Ovary (tissue), 9 donors: ENCODE results near the gene TAF12. TPM values are rescaled to one million over a fixed set of nuclear protein-coding genes. Genes with fewer than 3 reads are reported as not detected.
"Not testable (repeated sequence)": the region's sequence is repeated elsewhere in the genome, so short reads cannot be mapped to it uniquely, and the experiment has no call there.

Experiments
- DNase-seq, 5 donors: peaks; one replicate each; pipeline ENCODE4 v3.0.0-alpha.2; 2019 to 2020
- H3K27ac ChIP-seq, 2 donors: fragments of 200-600 bp; one replicate each; pipeline versions ENCODE4 v1.5.1 to v1.8.0; 2019 to 2022
- H3K27me3 ChIP-seq: fragments of 200-600 bp; one replicate; pipeline ENCODE4 v1.8.0; 2022
- H3K36me3 ChIP-seq: fragments of 200-600 bp; sonication (generic); one replicate; pipeline ENCODE4 v1.5.1; 2019
- H3K4me1 ChIP-seq: one replicate; pipeline ENCODE4 v1.8.1; 2013; ENCODE audit warnings: mild to moderate bottlenecking, moderate library complexity; ENCODE audit not compliant: insufficient read depth
- H3K4me3 ChIP-seq: fragments of 200-600 bp; sonication (generic); one replicate; pipeline ENCODE4 v1.5.1; 2017
- H3K9me3 ChIP-seq, 2 donors: fragments of 200-600 bp in 1 of 2; sonication (generic) in 1 of 2; one replicate each; pipeline versions ENCODE4 v1.5.1 to v1.8.1; 2013 to 2019; ENCODE audit warnings: mild to moderate bottlenecking in 1 of 2, moderate library complexity in 1 of 2
- EP300 ChIP-seq: sonication (generic); formaldehyde crosslinking; IDR thresholded peaks from one replicate; pipeline ENCODE4 v1.6.1; 2017; ENCODE audit warnings: antibody characterized with exemption
- POLR2A ChIP-seq: fragments of 450-650 bp; IDR thresholded peaks from one replicate; pipeline ENCODE4 v1.6.1; 2017; ENCODE audit warnings: antibody characterized with exemption, mild to moderate bottlenecking, moderate library complexity
- WGBS, 3 donors: extraction: QIAGEN DNeasy Blood & Tissue Kit in 1 of 3; methylation state at CpG; one replicate each; pipeline versions ENCODE4 v1.1.5 to v1.1.7; 2013 to 2017; 5-methylcytosine and 5-hydroxymethylcytosine counted together
- intact Hi-C, 4 donors: fragments of 100-400 bp; cut with DNase I; formaldehyde crosslinking; loops; one replicate each; pipeline versions ENCODE4 v1.11.0 to v1.15.1; 2022 to 2023
- polyA plus RNA-seq, 2 donors: library from polyadenylated mRNA; stranded (reverse); fragments of 200-250 nt in 1 of 2; fragments of 350-450 nt in 1 of 2; fragmentation: Illumina TruSeq in 1 of 2; extraction: RNeasy Lipid Tissue Mini Kit (QIAGEN cat#74804) in 1 of 2; gene quantifications; one replicate each; pipeline ENCODE4 v1.2.3, GENCODE V29; 2013 to 2014
- total RNA-seq, 7 donors: library from RNA; depleted of rRNA in 2 of 7; stranded (reverse); fragments of >200 nt in 2 of 7; fragmentation: NEBNext Ultra II Directional in 3 of 7; extraction: Animal tissue kit (Norgen Biotek cat#: 25700) in 3 of 7; gene quantifications; one replicate each; pipeline versions ENCODE4 v1.1.0 to v1.2.4, GENCODE V29; 2016 to 2023
- TF ChIP-seq, protein P1 (sequence below), 3 donors: fragments of 450-650 bp in 2 of 3; fragments of 200-600 bp in 1 of 3; IDR thresholded peaks; one replicate each; pipeline versions ENCODE4 v1.5.1 to v1.8.0; 2016 to 2022; ENCODE audit warnings: antibody characterized with exemption in 3 of 3, mild to moderate bottlenecking in 1 of 3
- donor health status: DM: no; HTN: no; CAD: no; lungs with moderate emphysema.
- donor health status: DM: no; HTN: no; CAD: no.
- donor health status: Bipolar disorder and iron deficiency.
- donor health status: DM: yes; HTN: yes; CAD: no.
- donor health status: DM: no; HTN: no; CAD: no.
- donor health status: DM: yes; HTN: yes; CAD: no.

TAF12 gene
- total and polyA plus RNA-seq, 9 donors: 15.4 to 39.4 (median 21.4) TPM

DNA sequence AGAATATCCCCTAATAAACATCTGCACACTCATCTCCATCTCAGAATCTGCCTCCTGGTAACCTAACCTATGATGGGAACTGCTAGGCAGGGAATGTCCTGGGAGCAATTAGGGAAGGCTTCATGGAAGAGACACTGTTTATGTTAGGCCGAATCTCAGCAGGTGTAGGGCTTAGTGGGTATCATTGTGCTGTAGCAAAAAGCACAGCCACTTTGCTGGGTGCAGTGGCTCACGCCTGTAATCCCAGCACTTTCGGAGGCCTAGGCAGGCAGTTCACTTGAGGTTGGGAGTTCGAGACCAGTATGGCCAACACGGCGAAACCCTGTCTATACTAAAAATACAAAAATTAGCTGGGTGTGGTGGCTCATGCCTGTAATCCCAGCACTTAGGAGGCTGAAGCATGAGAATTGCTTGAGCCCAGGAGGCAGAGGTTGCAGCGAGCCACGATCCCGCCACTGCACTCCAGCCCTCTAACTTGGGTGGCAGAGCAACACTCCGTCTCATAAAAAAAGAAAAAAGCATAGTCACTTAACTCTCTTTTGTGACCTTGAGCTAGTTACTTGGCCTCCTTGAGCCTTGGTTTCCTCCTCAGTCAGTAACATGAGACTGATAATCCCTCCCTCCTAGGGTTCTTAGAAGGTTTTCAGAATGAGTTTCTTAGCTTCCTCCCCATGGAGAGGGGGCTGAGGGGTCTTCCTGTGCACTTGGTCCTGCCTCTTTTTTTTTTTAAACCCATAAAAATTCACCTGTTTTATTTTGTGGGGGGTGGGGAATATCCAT is 47.3 kb downstream of the TAF12 start:
- DNase-seq: no peak
- H3K4me3 ChIP-seq: no peak overlapping the region
- no peak overlapping the region for H3K27ac ChIP-seq
- WGBS, 3 donors: 91 to 93% (median 92%) methylated on average over 10 of the region's 10 CpGs
- intact Hi-C loops: loop anchor here in 2 of 4 donors (5.0 to 10.0 kb wide), 2 partner anchors 71 to 78 kb away; no protein-coding TSS in a partner anchor
- no peaks in the 10 kb centered on the region for H3K27me3 ChIP-seq
- peaks cover 2% of the 10 kb centered on the region for H3K4me1 ChIP-seq
- TF ChIP-seq POLR2A (no peak), EP300 (no peak)
- TF ChIP-seq, protein P1, sequence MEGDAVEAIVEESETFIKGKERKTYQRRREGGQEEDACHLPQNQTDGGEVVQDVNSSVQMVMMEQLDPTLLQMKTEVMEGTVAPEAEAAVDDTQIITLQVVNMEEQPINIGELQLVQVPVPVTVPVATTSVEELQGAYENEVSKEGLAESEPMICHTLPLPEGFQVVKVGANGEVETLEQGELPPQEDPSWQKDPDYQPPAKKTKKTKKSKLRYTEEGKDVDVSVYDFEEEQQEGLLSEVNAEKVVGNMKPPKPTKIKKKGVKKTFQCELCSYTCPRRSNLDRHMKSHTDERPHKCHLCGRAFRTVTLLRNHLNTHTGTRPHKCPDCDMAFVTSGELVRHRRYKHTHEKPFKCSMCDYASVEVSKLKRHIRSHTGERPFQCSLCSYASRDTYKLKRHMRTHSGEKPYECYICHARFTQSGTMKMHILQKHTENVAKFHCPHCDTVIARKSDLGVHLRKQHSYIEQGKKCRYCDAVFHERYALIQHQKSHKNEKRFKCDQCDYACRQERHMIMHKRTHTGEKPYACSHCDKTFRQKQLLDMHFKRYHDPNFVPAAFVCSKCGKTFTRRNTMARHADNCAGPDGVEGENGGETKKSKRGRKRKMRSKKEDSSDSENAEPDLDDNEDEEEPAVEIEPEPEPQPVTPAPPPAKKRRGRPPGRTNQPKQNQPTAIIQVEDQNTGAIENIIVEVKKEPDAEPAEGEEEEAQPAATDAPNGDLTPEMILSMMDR (IDR thresholded peaks at IDR 0.05): no peak
- H3K36me3 ChIP-seq: no peaks in the 10 kb centered on the region
- H3K9me3 ChIP-seq: no peaks in the 10 kb centered on the region

DNA sequence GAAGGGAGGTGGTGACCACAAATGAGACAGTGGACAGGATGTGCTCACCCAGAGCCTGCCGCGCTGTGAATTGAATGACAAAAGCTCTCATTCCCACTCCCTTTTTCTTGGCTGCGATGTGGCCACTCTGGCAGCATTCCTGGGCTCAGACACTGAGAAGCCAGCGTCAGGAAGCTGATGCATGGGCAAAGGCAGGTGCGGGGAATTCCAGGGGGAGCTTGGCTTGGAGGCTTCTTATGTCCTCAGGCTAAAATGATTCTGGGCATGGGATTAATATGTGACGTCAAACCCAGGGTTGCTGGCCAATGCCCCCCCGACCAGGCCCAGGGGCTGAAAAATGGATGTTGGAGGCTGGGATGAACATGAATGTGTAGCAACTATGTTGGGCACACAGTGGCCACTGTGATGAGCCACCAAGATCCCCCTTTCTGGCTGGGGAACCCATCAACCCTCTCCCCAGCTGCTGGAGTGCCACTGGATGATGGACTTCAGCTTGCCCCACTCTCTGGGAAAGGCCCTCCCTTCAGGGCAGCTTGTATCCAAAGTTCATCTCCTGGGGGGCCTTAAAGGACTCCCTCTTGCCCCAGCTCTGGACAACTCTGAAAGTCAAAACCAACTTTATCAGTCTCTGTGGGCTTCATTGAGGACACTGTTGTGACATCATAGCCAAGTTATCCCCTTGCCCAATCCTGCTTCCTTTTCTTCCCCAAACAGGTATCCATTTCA is 48.0 kb downstream of the TAF12 start:
- H3K27ac ChIP-seq, DNase-seq, H3K36me3 ChIP-seq, H3K27me3 ChIP-seq, H3K9me3 ChIP-seq, H3K4me1 ChIP-seq, H3K4me3 ChIP-seq: not testable (repeated sequence)
- 68 to 89% (median 86%) methylated on average over 7 of the region's 7 CpGs for WGBS, 3 donors
- intact Hi-C loops: loop anchor here in 3 of 4 donors (1.0 to 10.0 kb wide), 3 partner anchors 70 to 78 kb away; no protein-coding TSS in a partner anchor

DNA sequence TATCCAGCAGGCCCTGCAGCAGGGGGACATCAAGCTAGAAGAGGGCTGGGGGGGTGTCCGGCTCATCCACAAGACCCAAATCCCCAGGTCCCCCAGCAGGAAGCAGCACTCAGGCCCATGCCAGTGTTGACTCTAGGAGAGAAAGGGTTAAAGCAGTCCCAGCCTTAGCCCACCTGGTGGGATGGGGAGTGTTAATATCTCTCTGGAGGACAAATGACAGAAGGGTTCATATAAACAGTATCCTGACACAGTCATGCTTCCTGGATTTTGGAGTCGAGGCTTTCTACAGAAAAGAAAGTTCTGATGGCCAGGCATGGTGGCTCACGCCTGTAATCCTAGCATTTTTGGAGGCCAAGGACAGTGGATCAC is 48.9 kb downstream of the TAF12 start:
- H3K36me3 ChIP-seq, H3K27ac ChIP-seq, DNase-seq, H3K4me1 ChIP-seq, H3K4me3 ChIP-seq, H3K9me3 ChIP-seq, H3K27me3 ChIP-seq: not testable (repeated sequence)
- 80 to 92% (median 83%) methylated on average over 3 of the region's 3 CpGs for WGBS, 3 donors
- intact Hi-C loops: loop anchor here in 2 of 4 donors (1.0 to 10.0 kb wide), 2 partner anchors 69 to 74 kb away; no protein-coding TSS in a partner anchor

DNA sequence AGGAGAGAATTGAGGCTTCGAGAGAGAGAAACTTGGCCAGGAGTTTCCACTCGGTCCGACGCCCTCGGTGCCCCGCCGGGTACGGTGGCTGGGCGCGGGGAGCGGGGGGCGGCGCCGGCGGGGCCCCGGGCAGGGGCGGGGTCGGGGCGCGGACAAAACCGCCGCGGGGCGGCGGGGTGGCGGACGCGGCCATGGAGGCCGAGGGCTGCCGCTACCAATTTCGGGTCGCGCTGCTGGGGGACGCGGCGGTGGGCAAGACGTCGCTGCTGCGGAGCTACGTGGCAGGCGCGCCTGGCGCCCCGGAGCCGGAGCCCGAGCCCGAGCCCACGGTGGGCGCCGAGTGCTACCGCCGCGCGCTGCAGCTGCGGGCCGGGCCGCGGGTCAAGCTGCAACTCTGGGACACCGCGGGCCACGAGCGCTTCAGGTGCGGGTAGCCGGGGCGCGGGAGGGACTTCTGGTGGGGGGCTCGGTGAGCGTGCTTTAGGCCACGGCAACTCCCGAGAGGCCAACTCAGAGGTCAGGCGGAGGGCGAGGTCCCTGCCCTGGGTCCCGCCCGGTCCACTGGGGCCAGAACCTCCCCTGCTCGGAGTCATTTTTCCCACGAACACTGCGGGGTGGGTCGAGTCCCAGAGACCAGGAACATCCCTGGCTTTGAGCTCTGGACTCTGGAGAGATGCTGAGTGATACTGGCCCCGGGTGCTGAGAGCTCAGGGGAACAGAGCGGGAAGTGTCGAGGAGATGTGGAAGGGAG is 50.4 kb downstream of the TAF12 start:
- 2 to 3% (median 3%) methylated on average over 53 to 81 of the region's 81 CpGs for WGBS, 3 donors
- Histone ChIP-seq H3K36me3 (no peaks in the 10 kb centered on the region), H3K4me3 (peak overlapping the region; percentile 38), H3K9me3 (no peaks in the 10 kb centered on the region), H3K27me3 (no peaks in the 10 kb centered on the region), H3K27ac (no peak overlapping the region), H3K4me1 (peaks cover 2% of the 10 kb centered on the region)
- intact Hi-C loops: loop anchor here in 1 of 4 donors (10.0 kb wide), 1 partner anchor 68 kb away; no protein-coding TSS in a partner anchor
- TF ChIP-seq EP300 (no peak), POLR2A (no peak)
- TF ChIP-seq, protein P1 (IDR thresholded peaks at IDR 0.05): no peak
- no peak for DNase-seq

DNA sequence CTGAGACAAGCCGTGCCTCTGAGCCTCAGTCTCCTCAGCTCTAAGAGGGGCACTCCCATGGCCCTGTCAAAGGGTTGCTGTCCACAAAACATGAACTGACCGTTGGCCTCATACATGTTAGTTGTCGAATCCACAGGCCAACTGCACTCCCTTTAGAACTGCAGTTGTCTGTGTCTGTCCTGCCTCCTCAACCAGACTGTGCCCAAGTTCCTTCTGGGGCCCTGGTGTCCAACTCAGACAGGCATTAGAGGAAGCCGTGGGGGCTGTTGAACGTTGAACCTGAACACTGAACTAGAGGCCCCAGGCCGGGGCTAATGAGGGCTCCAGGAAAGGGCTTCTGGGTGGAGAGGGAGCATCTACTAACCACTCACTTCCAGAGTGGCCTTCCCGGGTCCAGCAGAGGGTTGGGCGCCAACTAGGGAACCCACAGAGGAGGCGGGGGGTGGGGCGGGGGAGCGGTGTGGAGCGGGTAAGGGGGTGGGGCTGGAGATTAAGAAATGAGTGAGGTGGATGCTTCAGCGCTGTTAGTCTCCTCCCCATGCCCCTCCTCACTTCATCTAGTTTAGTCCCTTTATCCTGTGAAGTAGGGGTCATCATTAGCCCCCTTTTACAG is 51.1 kb downstream of the TAF12 start, which contains the start of gene RAB42:
Gene RAB42, plus strand, starts transcription at position 558 of the 613 bp plus-strand sequence. CDS start 247 bp downstream, outside the sequence.
- Histone ChIP-seq H3K9me3 (no peaks in the 10 kb centered on the region), H3K36me3 (no peaks in the 10 kb centered on the region), H3K4me1 (peaks cover 2% of the 10 kb centered on the region), H3K27me3 (no peaks in the 10 kb centered on the region), H3K27ac (no peak within 1 kb of the TSS), H3K4me3 (peak within 1 kb of the TSS; percentile 38)
- TF ChIP-seq EP300: no peak
- no peak for TF ChIP-seq POLR2A
- TF ChIP-seq, protein P1 (IDR thresholded peaks at IDR 0.05): no peak
- intact Hi-C loops: loop anchor here in 1 of 4 donors (10.0 kb wide), 1 partner anchor 67 kb away; no protein-coding TSS in a partner anchor
- WGBS, 3 donors: 27 to 34% (median 32%) methylated on average over 10 to 13 of the region's 13 CpGs
- peak in 4 of 5 donors; percentile 27 to 56 (median 37) for DNase-seq

DNA sequence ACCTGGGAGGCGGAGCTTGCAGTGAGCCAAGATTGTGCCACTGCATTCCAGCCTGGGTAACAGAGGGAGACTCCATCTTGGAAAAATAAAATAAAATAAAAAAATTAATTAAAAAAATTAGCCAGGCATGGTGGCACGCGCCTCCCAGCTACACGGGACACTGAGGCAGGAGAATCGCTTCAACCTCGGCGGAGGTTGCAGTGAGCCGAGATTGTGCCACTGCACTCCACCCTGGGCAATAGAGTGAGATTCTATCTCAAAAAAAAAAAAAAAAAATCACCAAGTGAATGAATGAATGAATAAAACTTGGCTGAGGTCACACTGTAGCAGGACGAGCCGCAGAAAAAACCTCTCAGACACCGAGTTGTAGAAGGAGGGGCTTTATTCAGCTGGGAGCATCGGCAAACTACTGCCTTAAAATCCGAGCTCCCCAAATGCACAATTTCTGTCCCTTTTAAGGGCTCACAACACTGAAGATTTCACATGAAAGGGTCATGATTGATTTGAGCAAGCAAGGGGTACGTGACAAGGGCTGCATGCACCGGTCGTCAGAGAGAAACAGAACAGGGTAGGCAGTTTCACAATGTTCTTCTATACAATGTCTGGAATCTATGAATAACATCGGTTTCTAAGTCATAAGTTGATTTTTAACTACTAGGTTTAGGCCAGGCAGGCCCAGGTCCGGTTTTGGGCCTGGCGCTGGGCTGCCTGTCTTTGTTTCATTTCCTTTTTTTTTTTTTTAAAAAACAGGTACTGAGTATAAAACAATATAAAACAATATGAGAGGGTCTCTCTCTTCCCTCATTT is 56.1 kb downstream of the TAF12 start:
- H3K27ac ChIP-seq, H3K36me3 ChIP-seq, H3K4me1 ChIP-seq, H3K9me3 ChIP-seq, intact Hi-C loops, H3K27me3 ChIP-seq, H3K4me3 ChIP-seq, DNase-seq: not testable (repeated sequence)
- 93 to 95% (median 94%) methylated on average over 19 of the region's 19 CpGs for WGBS, 3 donors
